ENCODE data around the gene ERCC3. TPM values are rescaled to one million over a fixed set of nuclear protein-coding genes. Genes with fewer than 3 reads are reported as not detected.
"Not testable (repeated sequence)": the region's sequence is repeated elsewhere in the genome, so short reads cannot be mapped to it uniquely, and the experiment has no call there.

Gene ERCC3
- total RNA-seq, 1 donor from 2014 or later: 58.8 TPM

- intact Hi-C loops (cut with micrococcal nuclease): no loop called here
Measured at GRCh38 chr2:127226520-127227263, 67.3 kb downstream of the ERCC3 start.

- intact Hi-C loops (cut with micrococcal nuclease): no loop called here
Measured at GRCh38 chr2:127226132-127226519, 67.8 kb downstream of the ERCC3 start.

- intact Hi-C loops (cut with micrococcal nuclease): no loop called here
Measured at GRCh38 chr2:127225186-127225960, 68.6 kb downstream of the ERCC3 start.

- intact Hi-C loops (cut with micrococcal nuclease): not testable (repeated sequence)
Measured at GRCh38 chr2:127224135-127224534, 69.8 kb downstream of the ERCC3 start.

GRCh38 chr2:127220768-127221527 lies 73.0 kb downstream of the ERCC3 start:
- intact Hi-C loops (cut with micrococcal nuclease): no loop called here

GRCh38 chr2:127220102-127220767 lies 73.7 kb downstream of the ERCC3 start, which contains the start of gene CYP27C1:
Gene CYP27C1, minus strand, starts transcription at chr2:127220299. Its CDS starts 29 bp downstream, at chr2:127220270.
- intact Hi-C loops (cut with micrococcal nuclease): no loop called here

- intact Hi-C loops (cut with micrococcal nuclease): no loop called here
Measured at GRCh38 chr2:127219171-127220070, 74.5 kb downstream of the ERCC3 start.

GRCh38 chr2:127218812-127219170 lies 75.2 kb downstream of the ERCC3 start:
- intact Hi-C loops (cut with micrococcal nuclease): no loop called here

GRCh38 chr2:127217470-127218325 lies 76.2 kb downstream of the ERCC3 start:
- intact Hi-C loops (cut with micrococcal nuclease): no loop called here

- intact Hi-C loops (cut with micrococcal nuclease): no loop called here
Measured at GRCh38 chr2:127216593-127216992, 77.4 kb downstream of the ERCC3 start.

GRCh38 chr2:127216095-127216494 lies 77.8 kb downstream of the ERCC3 start:
- intact Hi-C loops (cut with micrococcal nuclease): no loop called here

GRCh38 chr2:127214201-127214600 lies 79.7 kb downstream of the ERCC3 start:
- intact Hi-C loops (cut with micrococcal nuclease): not testable (repeated sequence)

- intact Hi-C loops (cut with micrococcal nuclease): no loop called here
Measured at GRCh38 chr2:127208313-127208712, 85.6 kb downstream of the ERCC3 start.

Other genes with a start within 250 kb of the ERCC3 start
- gene BIN1, start 187.0 kb downstream of the ERCC3 start, total RNA-seq: 105 and 107 TPM in 2 replicates
- gene CYP27C1, start 73.8 kb downstream of the ERCC3 start, total RNA-seq: not detected in 2 replicates
- gene MAP3K2, start 93.8 kb upstream of the ERCC3 start, total RNA-seq: 61.8 and 63.0 TPM in 2 replicates
- not detected in 2 replicates for gene PROC, start 124.3 kb upstream of the ERCC3 start, total RNA-seq
- 42.9 and 47.6 TPM in 2 replicates for gene IWS1, start 232.3 kb upstream of the ERCC3 start, total RNA-seq
- gene MYO7B, start 241.5 kb upstream of the ERCC3 start, total RNA-seq: 0.46 and 0.54 TPM in 2 replicates

Measured in T-helper 1 cell treated with Interleukin-12 subunit alpha and Interleukin-12 subunit beta and Interleukin-4 antibody, amounts not matched to agents 30 ng/mL and 1 ng/mL, for 36 hours (primary cell).